Measurements from ENCODE around the gene KRT14. TPM values are rescaled to one million over a fixed set of nuclear protein-coding genes. Genes with fewer than 3 reads are reported as not detected.
"Not testable (repeated sequence)": the region's sequence is repeated elsewhere in the genome, so short reads cannot be mapped to it uniquely, and the experiment has no call there.

KRT14 gene
- total RNA-seq, 1 donor from 2014 or later = not detected

GRCh38 chr17:41617136-41617535, 30.4 kb upstream of the KRT14 start:
- H3K27ac Mint-ChIP-seq (ENCODE audit: unreplicated experiment) = no peak overlapping the region

DNA sequence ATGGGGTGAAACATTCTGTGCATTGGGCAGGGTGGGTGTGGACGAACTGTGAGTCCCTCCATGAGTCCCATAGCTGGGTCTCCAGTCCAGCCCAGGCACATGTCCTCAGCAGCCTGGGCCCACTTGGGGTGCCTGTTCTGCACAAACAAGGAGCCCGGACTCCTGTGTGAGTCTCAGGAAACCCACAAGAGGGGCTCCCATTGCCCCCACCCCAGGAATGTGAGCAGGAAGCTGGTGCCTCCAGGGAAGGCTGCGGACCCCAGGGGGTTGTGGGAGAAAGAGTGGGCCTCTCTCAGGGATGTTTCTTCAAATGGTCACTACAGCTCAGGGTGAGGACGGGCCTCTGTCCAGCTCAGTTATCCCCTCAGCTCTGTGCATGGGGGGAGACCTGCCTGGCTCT, 29.8 kb upstream of the KRT14 start:
- not testable (repeated sequence) for H3K4me3 Mint-ChIP-seq (ENCODE audit: unreplicated experiment); H3K27ac Mint-ChIP-seq (ENCODE audit: unreplicated experiment)
- DNase-seq = peak; percentile 11

More at GRCh38 chr17:41617136-41617535, 30.4 kb upstream of the KRT14 start:
- H3K36me3 Mint-ChIP-seq (ENCODE audit: unreplicated experiment) = peaks cover 6% of the 10 kb centered on the region
- H3K27me3 Mint-ChIP-seq (ENCODE audit: unreplicated experiment) = peaks cover 6% of the 10 kb centered on the region
- H3K9me3 Mint-ChIP-seq (ENCODE audit: unreplicated experiment) = peaks cover 3% of the 10 kb centered on the region
- no peaks in the 10 kb centered on the region for H3K4me1 Mint-ChIP-seq (ENCODE audit: low read depth, unreplicated experiment)
- DNase-seq = peak; percentile 9
- H3K4me3 Mint-ChIP-seq (ENCODE audit: unreplicated experiment) = no peak overlapping the region
- no peak for TF ChIP-seq CTCF (IDR thresholded peaks at IDR 0.05; ENCODE audit: partially characterized antibody, unreplicated experiment)

DNA sequence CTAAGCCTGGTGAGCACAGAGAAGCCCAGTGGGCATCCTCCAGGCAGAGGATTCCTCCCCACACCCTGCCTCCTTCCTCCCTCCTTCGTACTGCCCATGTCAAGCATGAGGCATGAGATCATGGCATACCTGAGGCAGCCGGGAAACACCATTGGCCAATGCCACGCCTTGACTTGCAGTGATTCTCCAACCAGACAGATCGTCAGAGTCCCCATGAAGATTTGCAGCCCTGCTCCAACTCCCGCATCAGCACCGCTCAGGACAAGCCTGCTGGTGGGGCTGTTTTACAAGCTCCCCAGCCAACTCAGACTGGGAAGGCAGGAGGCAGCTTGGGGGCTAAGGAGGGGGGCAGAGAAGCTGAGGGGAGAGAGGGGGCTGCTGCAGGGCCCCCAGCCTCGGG, 28.8 kb upstream of the KRT14 start:
- peaks cover 6% of the 10 kb centered on the region for H3K27me3 Mint-ChIP-seq (ENCODE audit: unreplicated experiment)
- H3K27ac Mint-ChIP-seq (ENCODE audit: unreplicated experiment) = no peak overlapping the region
- H3K4me3 Mint-ChIP-seq (ENCODE audit: unreplicated experiment) = no peak overlapping the region
- no peak for DNase-seq
- H3K9me3 Mint-ChIP-seq (ENCODE audit: unreplicated experiment) = no peaks in the 10 kb centered on the region
- no peak for TF ChIP-seq CTCF (IDR thresholded peaks at IDR 0.05; ENCODE audit: partially characterized antibody, unreplicated experiment)
- H3K36me3 Mint-ChIP-seq (ENCODE audit: unreplicated experiment) = peaks cover 6% of the 10 kb centered on the region
- no peaks in the 10 kb centered on the region for H3K4me1 Mint-ChIP-seq (ENCODE audit: low read depth, unreplicated experiment)

More for the DNA sequence above, 29.8 kb upstream of the KRT14 start:
- H3K4me1 Mint-ChIP-seq (ENCODE audit: low read depth, unreplicated experiment); H3K27me3 Mint-ChIP-seq (ENCODE audit: unreplicated experiment); H3K9me3 Mint-ChIP-seq (ENCODE audit: unreplicated experiment); H3K36me3 Mint-ChIP-seq (ENCODE audit: unreplicated experiment): not testable (repeated sequence)

DNA sequence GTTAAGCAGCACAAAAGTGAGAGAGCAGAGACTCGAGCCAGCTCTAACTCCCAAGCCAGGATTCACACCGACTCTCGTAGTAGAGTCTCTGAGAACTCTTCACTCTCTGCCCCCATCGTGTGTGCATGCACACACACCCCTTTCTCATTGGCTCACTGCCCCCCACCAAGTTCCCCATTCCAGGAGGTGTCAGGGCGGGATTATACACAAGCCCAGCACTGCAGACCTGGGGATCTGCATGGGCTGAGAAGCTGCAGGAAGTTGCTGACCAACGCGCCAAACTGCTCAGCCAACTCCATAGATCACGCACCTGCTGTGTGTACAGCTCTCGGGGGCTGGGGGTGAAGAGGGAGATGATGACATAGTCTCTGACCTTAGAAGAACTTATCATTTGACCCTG, 28.1 kb upstream of the KRT14 start:
- H3K27me3 Mint-ChIP-seq (ENCODE audit: unreplicated experiment); H3K36me3 Mint-ChIP-seq (ENCODE audit: unreplicated experiment); H3K4me1 Mint-ChIP-seq (ENCODE audit: low read depth, unreplicated experiment); H3K4me3 Mint-ChIP-seq (ENCODE audit: unreplicated experiment); H3K27ac Mint-ChIP-seq (ENCODE audit: unreplicated experiment); H3K9me3 Mint-ChIP-seq (ENCODE audit: unreplicated experiment): not testable (repeated sequence)
- DNase-seq = peak; percentile 0

DNA sequence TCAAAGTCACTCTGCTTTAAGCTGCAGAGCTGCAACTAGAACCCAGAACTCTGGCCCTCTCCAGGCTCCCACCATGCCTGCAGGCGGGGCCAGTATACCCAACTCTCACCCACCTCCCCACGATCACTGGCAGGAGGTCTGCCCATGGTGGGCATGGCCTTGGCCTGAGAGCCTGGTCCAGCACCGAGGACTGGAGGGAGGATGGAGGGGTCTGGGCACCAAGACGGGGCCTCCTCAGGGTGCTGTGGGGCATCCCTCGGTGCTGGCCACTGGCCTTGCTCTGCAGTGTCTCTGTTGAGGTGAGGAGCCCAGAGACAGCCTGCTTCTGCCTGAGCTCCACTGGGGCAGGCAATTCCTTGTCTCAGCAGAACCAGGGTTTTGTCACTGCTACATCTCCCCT, 27.4 kb upstream of the KRT14 start:
- H3K27ac Mint-ChIP-seq (ENCODE audit: unreplicated experiment) = no peak overlapping the region
- no peak for DNase-seq
- no peaks in the 10 kb centered on the region for H3K9me3 Mint-ChIP-seq (ENCODE audit: unreplicated experiment)
- no peaks in the 10 kb centered on the region for H3K4me1 Mint-ChIP-seq (ENCODE audit: low read depth, unreplicated experiment)
- H3K36me3 Mint-ChIP-seq (ENCODE audit: unreplicated experiment) = no peaks in the 10 kb centered on the region
- H3K4me3 Mint-ChIP-seq (ENCODE audit: unreplicated experiment) = no peak overlapping the region
- peaks cover 5% of the 10 kb centered on the region for H3K27me3 Mint-ChIP-seq (ENCODE audit: unreplicated experiment)
- no peak for TF ChIP-seq CTCF (IDR thresholded peaks at IDR 0.05; ENCODE audit: partially characterized antibody, unreplicated experiment)

- H3K4me3 Mint-ChIP-seq (ENCODE audit: unreplicated experiment) = no peak overlapping the region
- H3K27me3 Mint-ChIP-seq (ENCODE audit: unreplicated experiment) = peaks cover 5% of the 10 kb centered on the region
- peaks cover 3% of the 10 kb centered on the region for H3K9me3 Mint-ChIP-seq (ENCODE audit: unreplicated experiment)
- no peak overlapping the region for H3K27ac Mint-ChIP-seq (ENCODE audit: unreplicated experiment)
- peak; percentile 1 for DNase-seq
- no peak for TF ChIP-seq CTCF (IDR thresholded peaks at IDR 0.05; ENCODE audit: partially characterized antibody, unreplicated experiment)
- H3K36me3 Mint-ChIP-seq (ENCODE audit: unreplicated experiment) = no peaks in the 10 kb centered on the region
- no peaks in the 10 kb centered on the region for H3K4me1 Mint-ChIP-seq (ENCODE audit: low read depth, unreplicated experiment)
Measured at GRCh38 chr17:41613277-41614082, 26.8 kb upstream of the KRT14 start.

- not testable (repeated sequence) for H3K4me1 Mint-ChIP-seq (ENCODE audit: low read depth, unreplicated experiment); H3K9me3 Mint-ChIP-seq (ENCODE audit: unreplicated experiment); H3K27me3 Mint-ChIP-seq (ENCODE audit: unreplicated experiment); H3K4me3 Mint-ChIP-seq (ENCODE audit: unreplicated experiment); H3K27ac Mint-ChIP-seq (ENCODE audit: unreplicated experiment); H3K36me3 Mint-ChIP-seq (ENCODE audit: unreplicated experiment); DNase-seq
Measured at GRCh38 chr17:41612376-41613160, 25.9 kb upstream of the KRT14 start, which contains the start of gene KRT16. TSS of gene KRT16 (minus strand) at chr17:41612767. CDS start at chr17:41612688, 79 bp downstream.

All from glutamatergic neuron (in vitro differentiated cells).